Measurements from ENCODE around the gene RBPMS2.

The RBPMS2 gene

DNA sequence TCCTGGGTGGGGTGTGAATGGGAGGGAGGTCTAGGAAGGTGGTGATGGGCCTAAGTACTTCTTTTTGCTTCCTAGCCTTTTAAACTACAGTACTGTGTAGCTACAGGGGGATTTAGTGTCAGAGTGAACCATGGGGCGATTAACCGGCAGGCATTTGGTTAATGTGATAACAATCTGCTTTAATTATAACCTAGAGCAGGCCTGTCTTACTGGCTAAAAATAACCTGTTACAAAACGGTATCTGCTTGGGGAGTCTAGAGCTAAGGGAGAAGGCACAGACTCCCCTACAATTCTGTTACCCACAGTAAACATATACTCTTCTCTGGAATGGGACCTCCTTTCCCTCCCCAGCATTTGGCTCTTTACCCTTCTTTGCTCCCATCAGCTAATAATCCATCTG is 85.4 kb downstream of the RBPMS2 start:
- Histone ChIP-seq H3K27me3 (ENCODE audit: insufficient read depth, low read depth) (no peaks in the 10 kb centered on the region), H4K20me1 (ENCODE audit: insufficient read depth) (no peaks in the 10 kb centered on the region), H3K36me3 (ENCODE audit: insufficient read depth) (no peaks in the 10 kb centered on the region), H3K9ac (no peak overlapping the region), H3K79me2 (ENCODE audit: insufficient read depth, low read depth) (0 out of 2 replicates have a peak, but pooled peaks cover 4% of the 10 kb centered on the region), H3K4me3 (IDR thresholded peaks at IDR 0.05; ENCODE audit: insufficient read depth, low read depth, low read length) (no peak overlapping the region), H2AFZ (ENCODE audit: low read depth) (no peak overlapping the region), H3K27ac (no peak overlapping the region), H3K4me2 (no peak overlapping the region), H3K4me1 (ENCODE audit: low read depth, poor library complexity, severe bottlenecking) (peaks cover 17% of the 10 kb centered on the region)
- TF ChIP-seq, protein P1, sequence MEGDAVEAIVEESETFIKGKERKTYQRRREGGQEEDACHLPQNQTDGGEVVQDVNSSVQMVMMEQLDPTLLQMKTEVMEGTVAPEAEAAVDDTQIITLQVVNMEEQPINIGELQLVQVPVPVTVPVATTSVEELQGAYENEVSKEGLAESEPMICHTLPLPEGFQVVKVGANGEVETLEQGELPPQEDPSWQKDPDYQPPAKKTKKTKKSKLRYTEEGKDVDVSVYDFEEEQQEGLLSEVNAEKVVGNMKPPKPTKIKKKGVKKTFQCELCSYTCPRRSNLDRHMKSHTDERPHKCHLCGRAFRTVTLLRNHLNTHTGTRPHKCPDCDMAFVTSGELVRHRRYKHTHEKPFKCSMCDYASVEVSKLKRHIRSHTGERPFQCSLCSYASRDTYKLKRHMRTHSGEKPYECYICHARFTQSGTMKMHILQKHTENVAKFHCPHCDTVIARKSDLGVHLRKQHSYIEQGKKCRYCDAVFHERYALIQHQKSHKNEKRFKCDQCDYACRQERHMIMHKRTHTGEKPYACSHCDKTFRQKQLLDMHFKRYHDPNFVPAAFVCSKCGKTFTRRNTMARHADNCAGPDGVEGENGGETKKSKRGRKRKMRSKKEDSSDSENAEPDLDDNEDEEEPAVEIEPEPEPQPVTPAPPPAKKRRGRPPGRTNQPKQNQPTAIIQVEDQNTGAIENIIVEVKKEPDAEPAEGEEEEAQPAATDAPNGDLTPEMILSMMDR (conservative IDR thresholded peaks at IDR 0.05; ENCODE audit: low read depth, low read length), result no peak

Data from KMS-11 (cell line).